ENCODE results near the gene TCIRG1.

The TCIRG1 gene

GRCh38 chr11:68043029-68043348, 4.2 kb downstream of the TCIRG1 start:
- no peak for TF ChIP-seq ZFX (IDR thresholded peaks at IDR 0.05)
- TF ChIP-seq, protein P1, sequence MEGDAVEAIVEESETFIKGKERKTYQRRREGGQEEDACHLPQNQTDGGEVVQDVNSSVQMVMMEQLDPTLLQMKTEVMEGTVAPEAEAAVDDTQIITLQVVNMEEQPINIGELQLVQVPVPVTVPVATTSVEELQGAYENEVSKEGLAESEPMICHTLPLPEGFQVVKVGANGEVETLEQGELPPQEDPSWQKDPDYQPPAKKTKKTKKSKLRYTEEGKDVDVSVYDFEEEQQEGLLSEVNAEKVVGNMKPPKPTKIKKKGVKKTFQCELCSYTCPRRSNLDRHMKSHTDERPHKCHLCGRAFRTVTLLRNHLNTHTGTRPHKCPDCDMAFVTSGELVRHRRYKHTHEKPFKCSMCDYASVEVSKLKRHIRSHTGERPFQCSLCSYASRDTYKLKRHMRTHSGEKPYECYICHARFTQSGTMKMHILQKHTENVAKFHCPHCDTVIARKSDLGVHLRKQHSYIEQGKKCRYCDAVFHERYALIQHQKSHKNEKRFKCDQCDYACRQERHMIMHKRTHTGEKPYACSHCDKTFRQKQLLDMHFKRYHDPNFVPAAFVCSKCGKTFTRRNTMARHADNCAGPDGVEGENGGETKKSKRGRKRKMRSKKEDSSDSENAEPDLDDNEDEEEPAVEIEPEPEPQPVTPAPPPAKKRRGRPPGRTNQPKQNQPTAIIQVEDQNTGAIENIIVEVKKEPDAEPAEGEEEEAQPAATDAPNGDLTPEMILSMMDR (conservative IDR thresholded peaks at IDR 0.05), result no peak
- H3K27ac ChIP-seq, result no peak overlapping the region

- TF ChIP-seq ZFX (IDR thresholded peaks at IDR 0.05), result no peak
- TF ChIP-seq, protein P1 (conservative IDR thresholded peaks at IDR 0.05), result no peak
- no peak overlapping the region for H3K27ac ChIP-seq
Observed at GRCh38 chr11:68043349-68044144, 4.7 kb downstream of the TCIRG1 start.

DNA sequence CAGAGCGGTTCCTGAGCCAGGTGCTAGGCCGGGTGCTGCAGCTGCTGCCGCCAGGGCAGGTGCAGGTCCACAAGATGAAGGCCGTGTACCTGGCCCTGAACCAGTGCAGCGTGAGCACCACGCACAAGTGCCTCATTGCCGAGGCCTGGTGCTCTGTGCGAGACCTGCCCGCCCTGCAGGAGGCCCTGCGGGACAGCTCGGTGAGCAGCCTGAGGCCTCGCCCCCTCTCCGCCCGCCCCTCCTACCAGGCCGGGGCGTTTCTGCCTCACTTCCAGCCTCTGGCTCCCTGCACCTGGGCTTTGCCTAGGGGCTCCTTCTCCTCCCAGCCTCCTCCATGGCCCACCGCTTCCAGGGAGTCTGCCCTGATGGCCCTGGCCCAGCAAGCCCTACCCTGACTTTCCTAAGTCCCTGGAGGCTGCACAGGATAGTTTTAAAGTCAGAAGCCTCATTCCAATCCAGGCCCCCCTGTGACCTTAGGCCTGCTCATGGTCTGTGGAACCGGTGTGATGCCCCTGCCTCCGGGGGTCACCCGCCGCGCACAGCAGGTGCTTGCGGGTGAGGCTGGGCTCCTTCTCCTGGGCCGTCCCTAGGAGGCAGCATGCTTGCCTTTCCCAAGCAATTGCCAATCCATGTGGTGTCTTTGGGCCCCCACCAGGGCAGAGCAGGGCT, 5.5 kb downstream of the TCIRG1 start:
- no peak overlapping the region for H3K27ac ChIP-seq
- TF ChIP-seq, protein P1 (conservative IDR thresholded peaks at IDR 0.05), result no peak
- no peak for TF ChIP-seq ZFX (IDR thresholded peaks at IDR 0.05)

GRCh38 chr11:68044898-68045351, 6.1 kb downstream of the TCIRG1 start:
- no peak for TF ChIP-seq ZFX (IDR thresholded peaks at IDR 0.05)
- TF ChIP-seq, protein P1 (conservative IDR thresholded peaks at IDR 0.05), result no peak
- no peak overlapping the region for H3K27ac ChIP-seq

GRCh38 chr11:68047437-68048290, 8.8 kb downstream of the TCIRG1 start:
- H3K27ac ChIP-seq, result no peak overlapping the region
- TF ChIP-seq, protein P1 (conservative IDR thresholded peaks at IDR 0.05), result no peak
- TF ChIP-seq ZFX (IDR thresholded peaks at IDR 0.05), result no peak

- TF ChIP-seq, protein P1 (conservative IDR thresholded peaks at IDR 0.05), result no peak
- TF ChIP-seq ZFX (IDR thresholded peaks at IDR 0.05), result no peak
- H3K27ac ChIP-seq, result no peak overlapping the region
Observed at GRCh38 chr11:68048681-68049508, 10.1 kb downstream of the TCIRG1 start.
